B cell (primary cell): Measurements from ENCODE around the gene SETBP1. TPM values are rescaled to one million over a fixed set of nuclear protein-coding genes. Genes with fewer than 3 reads are reported as not detected.

ENCODE experiments used
- ATAC-seq: fragments of 200-7000 bp; cut with Tn5 transposase; one replicate; pipeline ENCODE4 v1.10.0; 2021; ENCODE audit warnings: low read depth, mild to moderate bottlenecking, moderate number of reproducible peaks, moderate library complexity
- CTCF ChIA-PET: fragments of 350-600 bp; sonication (Branson Sonifier 250); formaldehyde crosslinking; loops from one replicate; lab custom pipeline; 2021; ENCODE audit warnings: antibody characterized with exemption, inconsistent platforms; lab: Charles Lee
- POLR2A ChIA-PET: fragments of 350-600 bp; sonication (Branson Sonifier 250); formaldehyde crosslinking; loops from one replicate; lab custom pipeline; 2021; ENCODE audit warnings: antibody characterized with exemption; lab: Charles Lee
- DNase-seq: peaks from one replicate; pipeline ENCODE4 v3.0.0; 2013
- H2AFZ ChIP-seq: 2 replicates; pipeline ENCODE4 v1.6.1; 2012; ENCODE audit warnings: mild to moderate bottlenecking, low read depth, low read length; ENCODE audit not compliant: insufficient read depth, poor library complexity, severe bottlenecking
- H3K27ac ChIP-seq, 2 donors: 1 replicate in 1 of 2; 2 replicates in 1 of 2; pipeline ENCODE4 v1.5.1; 2012 to 2013; ENCODE audit warnings: low read length in 2 of 2, mild to moderate bottlenecking in 2 of 2, moderate library complexity in 1 of 2
- H3K27me3 ChIP-seq, 4 experiments: fragments of 200-600 bp in 1 of 4; sonication (generic) in 1 of 4; replicated peaks in 1 of 4; 1 replicate in 2 of 4; 2 replicates in 2 of 4; pipeline versions ENCODE4 v1.6.1 to v1.7.0; 2013 to 2016; ENCODE audit warnings: low read length in 3 of 4, mild to moderate bottlenecking in 2 of 4, mixed read lengths in 1 of 4, moderate library complexity in 1 of 4; ENCODE audit not compliant: insufficient read depth in 4 of 4, control insufficient read depth in 3 of 4; ENCODE audit errors: control extremely low read depth in 1 of 4
- H3K36me3 ChIP-seq, 2 experiments: replicated peaks in 1 of 2; 1 replicate in 1 of 2; 2 replicates in 1 of 2; pipeline versions ENCODE4 v1.6.1 to v1.7.1; 2013; ENCODE audit warnings: low read length in 1 of 2; ENCODE audit not compliant: insufficient read depth in 2 of 2, control insufficient read depth in 1 of 2; ENCODE audit errors: control extremely low read depth in 1 of 2, extremely low read depth in 1 of 2
- H3K4me1 ChIP-seq, 2 donors: fragments of 200-600 bp in 1 of 2; sonication (generic) in 1 of 2; 1 replicate in 1 of 2; 2 replicates in 1 of 2; pipeline versions ENCODE4 v1.5.1 to v1.6.1; 2013 to 2017; ENCODE audit warnings: low read length in 2 of 2; ENCODE audit not compliant: control insufficient read depth in 2 of 2, insufficient read depth in 2 of 2
- H3K4me2 ChIP-seq: replicated peaks from 2 replicates; pipeline ENCODE3; 2012; ENCODE audit warnings: mild to moderate bottlenecking, low read depth, low read length; ENCODE audit not compliant: poor library complexity, severe bottlenecking
- H3K4me3 ChIP-seq, 5 experiments: fragments of 200-600 bp in 1 of 5; sonication (generic) in 1 of 5; 1 replicate in 3 of 5; 2 replicates in 2 of 5; pipeline versions ENCODE4 v1.5.1 to v1.7.0; 2011 to 2016; ENCODE audit warnings: low read length in 4 of 5, mild to moderate bottlenecking in 4 of 5, low read depth in 2 of 5, control low read depth in 1 of 5, moderate library complexity in 1 of 5; ENCODE audit not compliant: insufficient read depth in 1 of 5; ENCODE audit errors: control extremely low read depth in 1 of 5, extremely low read depth in 1 of 5
- H3K79me2 ChIP-seq: fragments of 200-600 bp; sonication (generic); one replicate; pipeline ENCODE4 v1.6.0; 2016; ENCODE audit warnings: low read length; ENCODE audit not compliant: control insufficient read depth, insufficient read depth
- H3K9ac ChIP-seq: fragments of 200-600 bp; sonication (generic); 2 replicates; pipeline ENCODE4 v1.6.1; 2017; ENCODE audit warnings: mild to moderate bottlenecking, low read length, moderate library complexity
- H3K9me3 ChIP-seq, 3 donors: one replicate each; pipeline versions ENCODE4 v1.6.1 to v1.7.1; 2013; ENCODE audit warnings: low read length in 2 of 3; ENCODE audit not compliant: control insufficient read depth in 2 of 3, insufficient read depth in 1 of 3; ENCODE audit errors: control extremely low read depth in 1 of 3
- H4K20me1 ChIP-seq: 2 replicates; pipeline ENCODE4 v1.6.0; 2012; ENCODE audit warnings: mild to moderate bottlenecking, low read length; ENCODE audit not compliant: insufficient read depth, control insufficient read depth, poor library complexity, severe bottlenecking
- H3K27ac Mint-ChIP-seq: one replicate; pipeline ENCODE4 v1.8.0; 2021; ENCODE audit warnings: mixed read lengths
- H3K27me3 Mint-ChIP-seq: one replicate; pipeline ENCODE4 v1.8.0; 2021; ENCODE audit warnings: mixed read lengths
- H3K4me1 Mint-ChIP-seq: one replicate; pipeline ENCODE4 v1.8.0; 2021; ENCODE audit warnings: mixed read lengths
- H3K4me3 Mint-ChIP-seq: one replicate; pipeline ENCODE4 v1.8.0; 2021; ENCODE audit warnings: mixed read lengths
- H3K9me3 Mint-ChIP-seq: one replicate; pipeline ENCODE4 v1.8.0; 2022; ENCODE audit warnings: mixed read lengths; ENCODE audit not compliant: insufficient read depth
- EZH2 ChIP-seq: IDR thresholded peaks from 2 replicates; pipeline ENCODE4 v1.6.1; 2012; ENCODE audit warnings: borderline replicate concordance, low read depth, mild to moderate bottlenecking, moderate library complexity, low read length; ENCODE audit not compliant: insufficient read depth, poor library complexity, severe bottlenecking
- WGBS: methylation state at CpG from one replicate; pipeline ENCODE4 v1.1.5; 2013; ENCODE audit warnings: missing lambda C conversion rate; ENCODE audit not compliant: insufficient coverage; 5-methylcytosine and 5-hydroxymethylcytosine counted together
- intact Hi-C: fragments of 100-400 bp; cut with micrococcal nuclease; formaldehyde crosslinking; loops from one replicate; pipeline ENCODE4 v1.10.0; 2022
- polyA plus RNA-seq: library from polyadenylated mRNA; depleted of rRNA; stranded (reverse); fragments of >200 nt; gene quantifications from 2 replicates; pipeline ENCODE4 v1.2.3, GENCODE V29; 2012
- total RNA-seq, 2 donors: library from RNA; stranded (reverse); fragments of 120-200 nt in 1 of 2; gene quantifications; 1 replicate in 1 of 2; 2 replicates in 1 of 2; pipeline versions ENCODE4 v1.2.3 to v1.2.4, GENCODE V29; 2013 to 2022
- TF ChIP-seq, protein P1 (sequence below): fragments of 200-600 bp; IDR thresholded peaks from one replicate; pipeline ENCODE4 v1.8.0; 2022; ENCODE audit warnings: antibody characterized with exemption, mild to moderate bottlenecking

The SETBP1 gene
- total and polyA plus RNA-seq, 2 donors (not counting 1 experiment from before 2014, with no cell fraction given), result 15.1 to 129 TPM

GRCh38 chr18:44786257-44786656 lies 105.6 kb downstream of the SETBP1 start:
- Mint-ChIP-seq H3K9me3 (no peaks in the 10 kb centered on the region), H3K4me1 (peaks cover 75% of the 10 kb centered on the region), H3K27ac (peak overlapping the region; percentile 93), H3K4me3 (peak overlapping the region; percentile 92), H3K27me3 (no peaks in the 10 kb centered on the region)
- H3K9me3 ChIP-seq, result no peaks in the 10 kb centered on the region
- H3K9ac ChIP-seq, result peak overlapping the region; percentile 66
- no peaks in the 10 kb centered on the region for H3K27me3 ChIP-seq
- H2AFZ ChIP-seq, result peak overlapping the region; percentile 67
- peak overlapping the region; percentile 50 to 79 for H3K27ac ChIP-seq
- ATAC-seq, result peak; percentile 25
- POLR2A ChIA-PET, result interaction anchor here (1.2 to 2.3 kb wide), 4 partner anchors 27 to 106 kb away, joined by 3 to 9 read pairs (median 8); partner anchors contain the start of gene SETBP1
- H3K4me1 ChIP-seq, result peaks cover 52 to 55% of the 10 kb centered on the region in 2 donors
- no peaks in the 10 kb centered on the region for H4K20me1 ChIP-seq
- H3K79me2 ChIP-seq, result peaks cover 83% of the 10 kb centered on the region
- DNase-seq, result no peak
- peaks cover 0 to 8% of the 10 kb centered on the region in 2 experiments for H3K36me3 ChIP-seq
- H3K4me3 ChIP-seq, result peak overlapping the region in 4 of 5 experiments; percentile 6 to 59 (median 45)
- CTCF ChIA-PET, result interaction anchor here (0.7 to 2.1 kb wide), 10 partner anchors 8 to 426 kb away, joined by 3 to 6 read pairs (median 4); partner anchors contain the start of gene SETBP1
- TF ChIP-seq, protein P1, sequence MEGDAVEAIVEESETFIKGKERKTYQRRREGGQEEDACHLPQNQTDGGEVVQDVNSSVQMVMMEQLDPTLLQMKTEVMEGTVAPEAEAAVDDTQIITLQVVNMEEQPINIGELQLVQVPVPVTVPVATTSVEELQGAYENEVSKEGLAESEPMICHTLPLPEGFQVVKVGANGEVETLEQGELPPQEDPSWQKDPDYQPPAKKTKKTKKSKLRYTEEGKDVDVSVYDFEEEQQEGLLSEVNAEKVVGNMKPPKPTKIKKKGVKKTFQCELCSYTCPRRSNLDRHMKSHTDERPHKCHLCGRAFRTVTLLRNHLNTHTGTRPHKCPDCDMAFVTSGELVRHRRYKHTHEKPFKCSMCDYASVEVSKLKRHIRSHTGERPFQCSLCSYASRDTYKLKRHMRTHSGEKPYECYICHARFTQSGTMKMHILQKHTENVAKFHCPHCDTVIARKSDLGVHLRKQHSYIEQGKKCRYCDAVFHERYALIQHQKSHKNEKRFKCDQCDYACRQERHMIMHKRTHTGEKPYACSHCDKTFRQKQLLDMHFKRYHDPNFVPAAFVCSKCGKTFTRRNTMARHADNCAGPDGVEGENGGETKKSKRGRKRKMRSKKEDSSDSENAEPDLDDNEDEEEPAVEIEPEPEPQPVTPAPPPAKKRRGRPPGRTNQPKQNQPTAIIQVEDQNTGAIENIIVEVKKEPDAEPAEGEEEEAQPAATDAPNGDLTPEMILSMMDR, result no peak
- TF ChIP-seq EZH2, result no peak
- H3K4me2 ChIP-seq, result peak overlapping the region; percentile 68
- intact Hi-C loops, result loop anchor here (1.0 to 10.0 kb wide), 5 partner anchors 11 to 429 kb away; no protein-coding TSS in a partner anchor

DNA sequence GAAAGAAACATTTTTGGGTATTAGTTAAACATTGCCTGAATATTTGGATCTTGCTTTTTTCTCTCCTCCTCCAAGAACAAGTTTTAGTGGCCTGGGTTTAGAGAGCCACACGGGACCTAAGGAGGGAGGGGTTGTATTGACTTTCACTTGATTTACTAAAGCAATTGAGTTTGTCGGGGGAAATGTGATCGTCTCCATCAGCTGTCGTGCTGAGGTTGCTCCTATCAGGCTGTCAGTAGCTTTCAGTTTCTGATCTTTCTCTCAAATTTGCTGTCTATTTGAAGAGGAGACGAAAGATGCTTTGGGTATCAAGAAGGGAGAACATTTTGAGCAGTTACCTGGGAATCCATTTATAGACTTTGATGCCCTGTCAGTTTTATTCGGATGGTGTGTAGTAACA lies 106.0 kb downstream of the SETBP1 start:
- Mint-ChIP-seq H3K27me3 (no peaks in the 10 kb centered on the region), H3K9me3 (no peaks in the 10 kb centered on the region), H3K4me1 (peaks cover 71% of the 10 kb centered on the region), H3K4me3 (peak overlapping the region; percentile 92), H3K27ac (peak overlapping the region; percentile 93)
- ChIA-PET CTCF (interaction anchor here (0.7 to 2.1 kb wide), 10 partner anchors 8 to 425 kb away, joined by 3 to 6 read pairs (median 4); partner anchors contain the start of gene SETBP1), POLR2A (interaction anchor here (1.2 to 2.3 kb wide), 4 partner anchors 27 to 107 kb away, joined by 3 to 9 read pairs (median 8); partner anchors contain the start of gene SETBP1)
- WGBS, result 25% methylated on average over 4 of the region's 6 CpGs
- H3K79me2 ChIP-seq, result peaks cover 87% of the 10 kb centered on the region
- TF ChIP-seq EZH2, result no peak
- TF ChIP-seq, protein P1, result no peak
- H3K27ac ChIP-seq, result peak overlapping the region; percentile 50 to 79
- DNase-seq, result peak; percentile 64
- intact Hi-C loops, result loop anchor here (1.0 to 10.0 kb wide), 5 partner anchors 11 to 428 kb away; no protein-coding TSS in a partner anchor
- peak overlapping the region in 4 of 5 experiments; percentile 6 to 59 (median 45) for H3K4me3 ChIP-seq
- H3K27me3 ChIP-seq, result no peaks in the 10 kb centered on the region
- peak overlapping the region; percentile 66 for H3K9ac ChIP-seq
- peaks cover 0 to 11% of the 10 kb centered on the region in 2 experiments for H3K36me3 ChIP-seq
- peaks cover 48 to 50% of the 10 kb centered on the region in 2 donors for H3K4me1 ChIP-seq
- no peaks in the 10 kb centered on the region for H4K20me1 ChIP-seq
- H2AFZ ChIP-seq, result peak overlapping the region; percentile 67
- peak overlapping the region; percentile 68 for H3K4me2 ChIP-seq
- ATAC-seq, result peak; percentile 77
- H3K9me3 ChIP-seq, result no peaks in the 10 kb centered on the region
